Left forelimb (tissue), 1 donor: Measurements from ENCODE around the gene FGF5.
"Not testable (repeated sequence)": the region's sequence is repeated elsewhere in the genome, so short reads cannot be mapped to it uniquely, and the experiment has no call there.

Source experiments
- DNase-seq: peaks from one replicate; pipeline ENCODE4 v3.0.0-alpha.2; 2018; ENCODE audit warnings: low spot score

Gene FGF5

GRCh38 chr4:80266253-80266901, at the start of gene FGF5:
Gene FGF5 (plus strand): TSS chr4:80266664. CDS start chr4:80266825, 161 bp downstream.
- DNase-seq = no peak

DNA sequence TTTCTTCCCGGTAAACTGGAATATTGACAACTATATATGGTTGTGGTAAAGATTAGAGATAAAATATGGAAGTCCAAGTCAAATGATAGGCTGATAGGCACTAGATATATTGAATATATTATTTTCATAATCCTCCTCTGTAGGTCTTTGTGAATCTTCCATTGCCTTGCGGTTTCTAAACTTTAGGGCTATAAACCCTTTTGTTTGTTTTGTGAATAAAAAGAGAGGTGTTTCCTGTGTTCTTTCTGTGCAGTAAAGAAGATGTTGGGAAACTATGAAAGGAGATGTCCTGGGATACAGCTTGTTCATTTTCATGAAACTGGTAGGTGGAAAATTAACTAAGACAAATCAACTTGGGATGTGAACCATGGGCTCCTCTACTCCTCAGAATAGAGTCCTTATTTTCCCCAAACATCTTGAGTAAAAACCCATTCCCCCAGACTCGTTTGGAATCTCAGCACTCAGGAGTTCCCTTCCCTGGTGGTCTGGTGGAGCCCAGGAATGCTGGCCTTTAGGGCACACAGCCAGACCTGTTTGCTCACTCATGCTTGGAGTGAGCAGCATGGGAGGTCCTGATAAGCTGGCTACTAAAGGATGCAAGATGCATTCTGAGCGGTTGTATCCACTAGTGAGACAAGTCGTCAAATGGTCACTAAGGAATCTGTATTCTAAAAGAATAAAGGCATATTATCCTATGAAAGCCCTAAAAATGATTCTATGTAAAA, 47.0 kb upstream of the FGF5 start:
- no peak for DNase-seq

DNA sequence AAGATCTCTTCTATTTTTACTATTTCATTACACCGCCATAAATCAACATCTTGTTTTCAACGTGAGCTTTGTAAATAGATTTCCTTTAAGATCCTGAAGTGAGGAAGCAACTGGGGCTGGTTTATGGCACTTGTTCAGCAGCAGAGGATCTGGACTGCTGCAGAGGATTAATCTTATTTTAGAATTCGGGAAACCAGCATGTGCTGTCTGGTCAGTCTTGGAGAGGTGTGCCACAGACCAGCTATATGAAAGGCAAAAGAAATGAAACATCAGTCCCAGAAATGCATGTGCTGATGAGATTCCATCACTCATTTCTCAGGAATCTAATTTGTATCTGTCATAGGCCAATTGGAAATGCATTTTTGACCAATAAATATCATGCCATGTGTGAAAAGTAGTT, 45.8 kb upstream of the FGF5 start:
- no peak for DNase-seq

- no peak for DNase-seq
Measured at GRCh38 chr4:80221161-80221560, 45.3 kb upstream of the FGF5 start.

GRCh38 chr4:80225595-80225994, 40.9 kb upstream of the FGF5 start:
- DNase-seq = no peak

DNA sequence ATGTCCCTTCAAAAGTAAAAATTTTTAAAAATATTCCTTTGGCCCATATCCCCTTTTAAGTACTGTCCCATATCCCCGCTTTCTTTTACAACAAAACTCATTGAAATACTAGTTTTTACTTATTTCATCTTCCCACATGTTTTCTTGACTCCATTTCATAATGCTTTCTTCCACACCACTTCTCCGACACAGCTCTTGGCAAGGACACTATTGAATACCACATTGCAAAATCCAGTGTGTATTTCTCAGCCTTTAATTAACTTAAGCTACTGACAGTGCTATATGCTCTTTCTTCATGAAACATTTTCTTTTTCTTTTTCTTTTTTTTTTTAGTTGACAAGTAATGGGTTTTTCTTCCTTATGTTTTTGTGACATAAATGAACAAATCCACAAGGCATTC, 40.4 kb upstream of the FGF5 start:
- no peak for DNase-seq

DNA sequence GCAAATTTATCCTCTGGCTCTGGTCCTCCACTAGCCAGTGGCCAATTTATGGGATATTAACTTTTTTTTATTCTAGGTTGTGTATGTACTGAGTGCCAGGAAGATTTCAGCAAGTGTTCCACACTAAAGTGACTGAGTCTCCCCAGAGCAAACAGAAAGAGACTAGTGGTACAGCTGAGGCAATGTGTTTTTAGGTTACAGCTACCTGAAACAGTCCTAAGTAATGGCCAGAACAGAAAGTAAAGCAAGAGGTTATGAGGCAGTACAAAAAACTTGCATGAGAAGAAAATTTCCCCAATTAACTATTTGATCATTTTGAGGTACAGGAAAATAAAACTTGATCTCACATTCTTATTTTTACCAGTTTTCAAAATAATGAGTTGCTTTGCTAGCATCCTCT, 38.0 kb upstream of the FGF5 start:
- DNase-seq = no peak

DNA sequence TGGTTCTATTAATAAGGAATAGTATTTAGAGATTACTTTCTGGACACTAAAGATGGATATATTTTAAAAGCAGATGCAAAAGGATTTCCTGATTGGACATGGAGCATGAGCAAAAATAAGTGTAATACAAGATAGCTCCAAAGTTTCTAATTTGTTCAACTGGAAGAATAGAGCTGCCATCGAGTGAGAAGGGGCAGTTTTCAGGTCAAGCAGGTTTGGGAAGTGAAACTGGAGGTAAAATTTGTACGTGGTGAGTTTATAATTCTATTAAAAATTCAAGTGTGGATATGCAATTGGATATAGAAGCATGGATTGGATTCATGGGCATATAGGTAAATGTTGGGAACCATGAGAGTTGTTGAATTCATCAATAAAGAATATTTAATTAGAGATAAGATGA, 37.3 kb upstream of the FGF5 start:
- DNase-seq = no peak

DNA sequence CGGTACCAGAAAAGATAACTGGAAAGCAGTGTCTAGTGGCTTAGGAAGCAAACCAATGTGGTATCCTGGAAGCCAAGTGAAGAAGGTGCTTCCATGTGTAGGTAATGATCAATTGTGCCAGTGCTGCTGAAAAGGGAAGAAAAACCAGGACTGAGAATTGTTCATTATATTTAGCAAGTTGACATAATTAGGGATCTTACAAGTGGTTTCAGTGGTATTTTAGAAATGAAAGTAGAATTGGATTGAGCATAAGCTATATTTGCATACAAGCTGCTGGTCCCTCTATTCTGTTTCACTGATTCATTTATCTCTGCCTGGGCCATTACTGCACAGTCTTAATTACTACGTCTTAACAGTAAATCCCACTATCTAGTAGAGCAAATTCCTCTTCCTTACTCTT, 36.9 kb upstream of the FGF5 start:
- DNase-seq = no peak

GRCh38 chr4:80231180-80231579, 35.3 kb upstream of the FGF5 start:
- no peak for DNase-seq

- DNase-seq = no peak
Measured at GRCh38 chr4:80232707-80233370, 33.6 kb upstream of the FGF5 start.

DNA sequence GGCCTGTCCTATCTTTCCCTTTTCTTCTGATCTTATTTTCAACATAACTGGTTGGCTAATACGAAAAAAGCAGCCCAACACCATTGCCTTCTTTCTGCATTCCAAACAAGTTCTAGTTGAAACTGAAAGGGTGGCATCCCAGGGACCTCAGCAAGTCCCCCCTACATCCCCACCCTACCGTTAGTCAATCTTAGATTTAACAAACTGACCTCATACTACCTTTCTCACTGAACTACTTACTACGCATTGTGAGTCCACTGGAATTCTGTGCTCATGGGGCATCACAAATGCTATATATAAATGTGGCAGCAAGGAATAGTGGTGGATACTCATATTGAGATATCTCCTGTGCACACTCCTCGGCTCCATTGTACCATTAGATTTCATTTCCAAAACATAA, 33.1 kb upstream of the FGF5 start:
- DNase-seq = no peak

DNA sequence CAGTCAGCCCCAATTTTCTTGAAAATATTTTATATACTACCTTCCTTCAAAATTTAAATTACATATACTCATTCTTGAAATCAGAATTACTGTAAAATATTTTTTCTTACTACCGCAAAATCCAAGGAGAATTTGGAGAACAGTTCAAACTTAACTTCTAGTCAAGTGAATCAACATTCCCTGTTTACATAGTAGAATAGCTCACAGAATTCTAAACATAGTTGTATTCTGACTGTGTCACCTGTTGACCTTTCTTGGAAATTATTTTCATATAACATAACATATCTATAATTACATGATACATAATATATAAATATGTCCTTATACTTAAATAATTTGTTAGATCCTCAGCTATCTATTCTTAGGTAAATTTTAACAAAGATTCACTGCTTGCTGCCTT, 31.0 kb upstream of the FGF5 start:
- no peak for DNase-seq

DNA sequence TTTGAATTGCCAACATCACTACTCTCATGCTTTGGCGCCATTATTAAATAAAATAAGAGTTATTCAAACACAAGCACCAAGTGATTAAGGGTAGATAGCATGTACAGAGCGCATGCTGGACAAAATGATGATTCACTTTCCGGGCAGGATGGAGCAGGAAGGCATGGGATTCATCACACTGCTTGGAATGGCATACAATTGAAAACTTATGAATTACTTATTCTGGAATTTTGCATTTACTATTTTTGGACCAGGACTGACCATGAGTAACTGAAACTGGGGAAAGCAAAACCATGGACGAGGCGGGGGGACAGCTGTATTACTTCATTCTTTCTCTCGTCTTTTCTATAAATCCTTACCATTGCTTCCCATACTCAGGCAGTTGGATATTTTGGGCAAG, 28.5 kb upstream of the FGF5 start:
- DNase-seq = no peak

- DNase-seq = no peak
Measured at GRCh38 chr4:80239480-80240150, 26.8 kb upstream of the FGF5 start.

GRCh38 chr4:80240976-80241375, 25.5 kb upstream of the FGF5 start:
- DNase-seq = no peak

GRCh38 chr4:80243274-80244018, 23.0 kb upstream of the FGF5 start:
- no peak for DNase-seq

DNA sequence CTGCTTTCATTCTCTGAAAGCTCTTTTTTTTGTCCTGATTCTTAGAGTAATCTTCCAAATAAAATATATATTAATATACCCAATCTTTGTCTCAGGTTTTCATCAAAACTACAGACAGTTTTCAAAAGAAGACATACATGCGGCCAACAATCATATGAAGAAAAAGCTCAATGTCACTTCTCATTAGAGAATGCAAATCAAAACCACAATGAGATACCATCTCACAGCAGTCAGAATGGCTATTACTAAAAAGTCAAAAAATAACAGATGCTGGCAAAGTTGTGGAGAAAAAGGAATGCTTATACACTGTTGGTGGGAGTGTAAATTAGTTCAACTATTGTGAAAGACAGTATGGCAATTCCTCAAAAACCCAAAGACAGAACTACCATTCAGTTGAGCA, 19.0 kb upstream of the FGF5 start:
- DNase-seq = not testable (repeated sequence)

- no peak for DNase-seq
Measured at GRCh38 chr4:80249144-80249543, 17.3 kb upstream of the FGF5 start.

DNA sequence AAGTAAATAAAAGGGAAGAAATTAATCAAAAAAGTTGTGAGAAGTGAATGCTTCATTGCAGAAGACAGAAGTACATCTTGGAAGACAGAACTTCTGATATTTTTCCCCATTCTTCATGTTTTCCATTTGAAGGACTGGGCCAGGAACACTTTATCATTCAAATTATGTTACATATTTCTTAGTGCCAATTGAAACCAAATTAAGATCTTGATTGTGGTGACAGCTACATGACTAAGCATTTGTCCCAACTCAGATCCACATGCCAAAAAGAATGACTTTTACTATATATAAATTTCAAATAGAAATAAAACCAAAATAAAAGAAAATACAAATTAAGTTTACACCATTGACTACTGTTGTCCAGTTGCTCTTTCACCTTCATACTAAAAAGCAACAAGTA, 14.0 kb upstream of the FGF5 start:
- DNase-seq = no peak

- DNase-seq = no peak
Measured at GRCh38 chr4:80252953-80253352, 13.5 kb upstream of the FGF5 start.

DNA sequence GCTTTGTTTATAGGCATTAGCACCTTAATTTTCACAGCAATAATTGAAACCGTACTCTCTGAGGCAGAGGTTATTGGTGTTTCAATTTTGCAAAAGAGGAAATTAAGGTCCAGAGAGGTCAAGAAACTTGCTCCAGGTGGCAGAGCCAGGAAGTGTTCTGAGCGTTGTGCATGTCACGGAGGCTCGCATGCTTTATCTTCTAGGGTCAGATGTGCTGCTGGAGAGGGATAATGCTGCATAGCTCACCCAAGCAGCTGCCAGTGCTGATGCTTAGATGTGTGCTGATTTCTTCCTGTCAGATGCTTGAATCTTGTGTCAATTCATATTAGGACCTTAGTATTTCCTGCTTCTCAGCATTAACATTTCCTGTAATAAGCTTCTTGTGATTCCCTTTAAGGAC, 13.0 kb upstream of the FGF5 start:
- no peak for DNase-seq
